Measurements from ENCODE around the gene EMSY.
"Not testable (repeated sequence)": the region's sequence is repeated elsewhere in the genome, so short reads cannot be mapped to it uniquely, and the experiment has no call there.

EMSY gene

DNA sequence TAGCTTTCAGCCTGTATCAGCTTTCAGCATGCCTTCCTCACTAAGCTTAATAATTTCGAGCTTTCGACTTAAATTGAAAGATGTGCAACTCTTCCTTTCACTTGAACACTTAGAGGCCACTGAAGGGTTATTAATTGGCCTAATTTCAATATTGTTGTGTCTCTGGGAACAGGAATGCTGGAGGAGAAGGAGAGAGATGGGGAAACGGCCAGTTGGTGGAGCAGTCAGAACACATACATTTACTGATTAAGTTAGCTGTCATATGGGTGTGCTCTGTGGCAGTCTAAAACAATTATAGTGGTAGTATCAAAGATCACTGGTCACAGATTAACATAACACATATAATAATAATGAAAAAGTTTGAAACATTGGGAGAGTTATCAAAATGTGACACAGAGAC is 119.5 kb downstream of the EMSY start:
- no peak overlapping the region for H3K27ac ChIP-seq (ENCODE audit: low read depth, low read length)

DNA sequence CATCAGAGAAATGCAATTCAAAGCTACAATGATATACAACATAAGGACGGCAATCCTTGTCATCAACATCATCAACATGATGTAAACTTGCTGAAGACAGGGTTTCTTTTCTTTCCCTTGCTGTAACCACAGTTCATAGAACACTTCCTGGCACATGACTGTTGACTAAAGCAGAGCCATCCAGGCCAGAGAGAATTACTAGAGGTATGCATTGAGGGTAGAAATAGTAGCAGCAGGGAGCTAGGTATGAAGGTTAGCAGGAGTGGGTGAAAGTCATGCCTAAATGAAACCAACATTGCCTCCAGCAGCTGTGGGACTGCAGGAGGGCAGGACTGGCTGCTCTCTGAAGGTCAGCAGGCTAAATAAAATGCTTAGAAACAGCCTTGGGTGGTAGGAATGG is 122.0 kb downstream of the EMSY start:
- H3K27me3 ChIP-seq (ENCODE audit: control insufficient read depth in 1 of 2, insufficient read depth in 2 of 2, low read length in 2 of 2): no peaks in the 10 kb centered on the region
- H3K4me3 ChIP-seq (ENCODE audit: low read depth in 1 of 2, low read length in 2 of 2): no peak overlapping the region
- no peaks in the 10 kb centered on the region for H3K9me3 ChIP-seq (ENCODE audit: control insufficient read depth in 1 of 2, low read length in 2 of 2)
- H3K9ac ChIP-seq (ENCODE audit: low read depth in 1 of 2, low read length in 2 of 2): no peak overlapping the region
- no peaks in the 10 kb centered on the region for H3K4me1 ChIP-seq (ENCODE audit: control insufficient read depth in 1 of 2, insufficient read depth in 2 of 2, low read length in 2 of 2)
- H3K36me3 ChIP-seq (ENCODE audit: control insufficient read depth in 1 of 2, insufficient read depth in 2 of 2, low read length in 2 of 2): no peaks in the 10 kb centered on the region
- H3K27ac ChIP-seq (ENCODE audit: low read depth, low read length): no peak overlapping the region

More for the DNA sequence above, 119.5 kb downstream of the EMSY start:
- no peaks in the 10 kb centered on the region for H3K4me1 ChIP-seq (ENCODE audit: control insufficient read depth in 1 of 2, insufficient read depth in 2 of 2, low read length in 2 of 2)
- no peak overlapping the region for H3K4me3 ChIP-seq (ENCODE audit: low read depth in 1 of 2, low read length in 2 of 2)
- no peaks in the 10 kb centered on the region for H3K36me3 ChIP-seq (ENCODE audit: control insufficient read depth in 1 of 2, insufficient read depth in 2 of 2, low read length in 2 of 2)
- no peaks in the 10 kb centered on the region for H3K9me3 ChIP-seq (ENCODE audit: control insufficient read depth in 1 of 2, low read length in 2 of 2)
- H3K9ac ChIP-seq (ENCODE audit: low read depth in 1 of 2, low read length in 2 of 2): no peak overlapping the region
- no peaks in the 10 kb centered on the region for H3K27me3 ChIP-seq (ENCODE audit: control insufficient read depth in 1 of 2, insufficient read depth in 2 of 2, low read length in 2 of 2)

DNA sequence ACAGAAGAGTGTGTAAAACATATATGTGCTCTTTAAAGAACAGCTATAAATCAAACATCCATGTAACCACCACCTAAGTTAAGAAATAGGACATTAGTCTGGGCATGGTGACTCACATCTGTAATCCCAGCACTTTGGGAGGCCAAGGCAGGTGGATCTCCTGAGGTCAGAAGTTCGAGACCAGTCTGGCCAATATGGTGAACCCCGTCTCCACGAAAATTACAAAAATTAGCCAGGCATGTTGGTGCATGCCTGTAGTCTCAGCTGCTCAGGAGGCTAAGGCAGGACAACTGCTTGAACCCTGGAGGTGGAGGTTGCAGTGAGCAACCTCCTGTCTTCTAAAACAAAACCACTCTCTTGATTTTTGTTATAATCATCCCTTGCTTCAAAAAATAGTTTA is 122.4 kb downstream of the EMSY start:
- Histone ChIP-seq H3K4me1 (ENCODE audit: control insufficient read depth in 1 of 2, insufficient read depth in 2 of 2, low read length in 2 of 2) (no peaks in the 10 kb centered on the region), H3K9ac (ENCODE audit: low read depth in 1 of 2, low read length in 2 of 2) (no peak overlapping the region), H3K36me3 (ENCODE audit: control insufficient read depth in 1 of 2, insufficient read depth in 2 of 2, low read length in 2 of 2) (no peaks in the 10 kb centered on the region), H3K4me3 (ENCODE audit: low read depth in 1 of 2, low read length in 2 of 2) (no peak overlapping the region), H3K27ac (ENCODE audit: low read depth, low read length) (no peak overlapping the region), H3K27me3 (ENCODE audit: control insufficient read depth in 1 of 2, insufficient read depth in 2 of 2, low read length in 2 of 2) (no peaks in the 10 kb centered on the region), H3K9me3 (ENCODE audit: control insufficient read depth in 1 of 2, low read length in 2 of 2) (no peaks in the 10 kb centered on the region)

DNA sequence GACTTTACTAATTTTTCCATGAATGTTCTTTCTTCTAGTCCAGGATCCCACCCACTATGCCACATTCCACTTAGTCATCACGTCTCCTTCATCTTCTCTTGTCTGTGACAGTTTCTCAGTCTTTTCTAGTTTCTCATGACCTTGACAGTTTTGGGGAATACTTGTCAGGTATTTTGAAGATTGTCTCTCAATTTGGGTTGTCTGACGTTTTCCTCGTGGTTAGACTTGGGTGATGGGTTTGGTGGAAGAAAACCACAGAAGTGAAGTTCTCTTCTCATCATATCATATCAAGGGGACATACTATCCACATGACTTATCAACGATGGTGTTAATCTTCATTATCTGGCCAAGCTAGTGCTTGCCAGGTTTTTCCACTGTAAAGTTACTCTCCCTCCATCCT is 123.3 kb downstream of the EMSY start:
- Histone ChIP-seq H3K4me1 (ENCODE audit: control insufficient read depth in 1 of 2, insufficient read depth in 2 of 2, low read length in 2 of 2) (no peaks in the 10 kb centered on the region), H3K9me3 (ENCODE audit: control insufficient read depth in 1 of 2, low read length in 2 of 2) (no peaks in the 10 kb centered on the region), H3K36me3 (ENCODE audit: control insufficient read depth in 1 of 2, insufficient read depth in 2 of 2, low read length in 2 of 2) (no peaks in the 10 kb centered on the region), H3K4me3 (ENCODE audit: low read depth in 1 of 2, low read length in 2 of 2) (no peak overlapping the region), H3K9ac (ENCODE audit: low read depth in 1 of 2, low read length in 2 of 2) (no peak overlapping the region), H3K27ac (ENCODE audit: low read depth, low read length) (no peak overlapping the region), H3K27me3 (ENCODE audit: control insufficient read depth in 1 of 2, insufficient read depth in 2 of 2, low read length in 2 of 2) (no peaks in the 10 kb centered on the region)

DNA sequence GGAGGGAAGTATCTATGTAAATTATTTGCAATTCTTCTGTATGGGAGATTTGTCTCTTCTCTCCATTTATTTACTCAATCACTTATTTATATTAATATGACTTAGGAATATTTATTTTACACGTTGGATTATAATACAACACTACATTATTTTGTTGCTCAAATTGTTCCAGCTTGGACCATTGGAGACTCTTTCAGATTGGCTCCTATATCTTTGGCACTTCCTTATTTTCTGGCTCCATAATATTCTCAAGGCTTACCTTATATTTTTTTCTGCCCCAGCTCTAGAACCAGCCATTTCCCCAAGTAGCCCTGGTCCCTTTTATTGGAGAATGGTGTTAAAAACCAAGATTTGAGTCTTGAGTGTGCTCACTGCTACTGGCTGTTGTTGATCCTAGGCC is 123.8 kb downstream of the EMSY start:
- Histone ChIP-seq H3K9me3 (ENCODE audit: control insufficient read depth in 1 of 2, low read length in 2 of 2) (no peaks in the 10 kb centered on the region), H3K27me3 (ENCODE audit: control insufficient read depth in 1 of 2, insufficient read depth in 2 of 2, low read length in 2 of 2) (no peaks in the 10 kb centered on the region), H3K4me3 (ENCODE audit: low read depth in 1 of 2, low read length in 2 of 2) (no peak overlapping the region)

DNA sequence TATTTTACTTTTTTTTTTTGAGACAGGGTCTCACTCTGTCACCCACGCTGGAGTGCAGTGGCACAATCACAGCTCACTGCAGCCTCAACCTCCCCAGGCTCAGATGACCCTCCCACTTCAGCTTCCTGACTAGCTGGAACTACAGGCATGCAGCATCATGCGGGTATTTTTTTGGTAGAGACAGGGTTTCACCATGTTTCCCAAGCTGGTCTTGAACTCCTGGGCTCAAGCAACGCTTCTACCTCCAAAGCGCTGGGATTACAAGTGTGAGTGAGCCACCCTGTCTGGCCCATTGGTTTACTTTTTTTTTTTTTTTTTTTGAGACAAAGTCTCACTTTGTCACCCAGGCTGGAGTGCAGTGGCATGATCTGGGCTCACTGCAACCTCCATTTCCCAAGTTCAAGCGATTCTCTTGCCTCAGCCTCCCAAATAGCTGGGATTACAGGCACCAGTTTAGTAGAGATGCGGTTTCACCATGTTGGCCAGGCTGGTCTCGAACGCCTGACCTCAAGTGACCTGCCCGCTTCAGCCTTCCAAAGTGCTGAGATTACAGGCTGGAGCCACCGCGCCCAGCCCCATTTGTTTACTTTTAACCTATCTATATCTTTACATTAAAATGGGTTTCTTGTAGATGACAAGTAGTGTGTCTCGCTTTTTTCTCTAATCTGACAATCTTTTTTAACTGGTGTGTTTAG is 127.5 kb downstream of the EMSY start:
- H3K9me3 ChIP-seq (ENCODE audit: control insufficient read depth in 1 of 2, low read length in 2 of 2); H3K4me1 ChIP-seq (ENCODE audit: control insufficient read depth in 1 of 2, insufficient read depth in 2 of 2, low read length in 2 of 2); H3K27me3 ChIP-seq (ENCODE audit: control insufficient read depth in 1 of 2, insufficient read depth in 2 of 2, low read length in 2 of 2); H3K27ac ChIP-seq (ENCODE audit: low read depth, low read length); H3K4me3 ChIP-seq (ENCODE audit: low read depth in 1 of 2, low read length in 2 of 2); H3K9ac ChIP-seq (ENCODE audit: low read depth in 1 of 2, low read length in 2 of 2); H3K36me3 ChIP-seq (ENCODE audit: control insufficient read depth in 1 of 2, insufficient read depth in 2 of 2, low read length in 2 of 2): not testable (repeated sequence)

More for the DNA sequence above, 123.8 kb downstream of the EMSY start:
- Histone ChIP-seq H3K36me3 (ENCODE audit: control insufficient read depth in 1 of 2, insufficient read depth in 2 of 2, low read length in 2 of 2) (no peaks in the 10 kb centered on the region), H3K4me1 (ENCODE audit: control insufficient read depth in 1 of 2, insufficient read depth in 2 of 2, low read length in 2 of 2) (no peaks in the 10 kb centered on the region), H3K9ac (ENCODE audit: low read depth in 1 of 2, low read length in 2 of 2) (no peak overlapping the region), H3K27ac (ENCODE audit: low read depth, low read length) (no peak overlapping the region)

DNA sequence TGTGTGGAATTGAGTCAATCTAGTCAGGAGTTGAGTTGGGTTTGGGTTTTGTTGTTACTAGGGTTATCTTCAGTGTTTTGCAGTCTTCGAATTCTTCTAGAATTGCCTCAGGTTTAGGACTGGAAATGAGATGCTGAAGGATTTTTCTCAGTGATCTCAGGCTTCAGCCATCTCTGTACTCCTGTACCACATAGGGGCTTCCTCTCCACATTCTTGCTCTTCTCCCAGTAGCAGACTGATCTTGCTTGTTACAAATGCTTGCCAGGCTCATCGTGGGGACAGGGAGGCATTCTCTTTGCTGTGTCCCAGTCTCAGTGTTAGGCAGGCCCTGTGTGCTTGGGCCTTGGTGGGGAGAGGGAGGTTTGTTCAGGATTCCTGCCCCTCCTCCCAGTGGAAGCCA is 129.6 kb downstream of the EMSY start:
- Histone ChIP-seq H3K9ac (ENCODE audit: low read depth in 1 of 2, low read length in 2 of 2) (no peak overlapping the region), H3K36me3 (ENCODE audit: control insufficient read depth in 1 of 2, insufficient read depth in 2 of 2, low read length in 2 of 2) (no peaks in the 10 kb centered on the region), H3K4me1 (ENCODE audit: control insufficient read depth in 1 of 2, insufficient read depth in 2 of 2, low read length in 2 of 2) (no peaks in the 10 kb centered on the region), H3K27me3 (ENCODE audit: control insufficient read depth in 1 of 2, insufficient read depth in 2 of 2, low read length in 2 of 2) (no peaks in the 10 kb centered on the region), H3K4me3 (ENCODE audit: low read depth in 1 of 2, low read length in 2 of 2) (no peak overlapping the region), H3K9me3 (ENCODE audit: control insufficient read depth in 1 of 2, low read length in 2 of 2) (no peaks in the 10 kb centered on the region), H3K27ac (ENCODE audit: low read depth, low read length) (no peak overlapping the region)

DNA sequence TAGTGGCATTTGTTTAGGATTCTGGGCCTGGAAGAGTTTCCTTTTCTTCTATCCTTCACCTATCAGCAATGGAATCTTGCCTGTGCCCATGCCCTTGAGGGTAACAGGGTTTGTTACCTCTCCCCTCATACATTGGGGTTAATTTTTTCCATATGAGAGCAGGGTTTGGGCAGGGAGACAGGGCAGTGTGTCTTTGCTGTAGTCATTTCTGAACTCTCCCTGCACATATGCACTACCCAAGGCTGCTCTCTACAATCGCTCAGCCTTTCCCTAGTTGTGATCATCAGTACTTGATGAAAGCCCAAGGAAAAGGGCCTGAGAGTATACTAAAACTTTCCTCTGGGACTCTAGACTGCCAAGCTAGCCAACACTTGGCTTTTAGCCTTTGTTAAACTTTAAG is 130.1 kb downstream of the EMSY start:
- no peaks in the 10 kb centered on the region for H3K4me1 ChIP-seq (ENCODE audit: control insufficient read depth in 1 of 2, insufficient read depth in 2 of 2, low read length in 2 of 2)
- H3K9ac ChIP-seq (ENCODE audit: low read depth in 1 of 2, low read length in 2 of 2): no peak overlapping the region
- no peaks in the 10 kb centered on the region for H3K36me3 ChIP-seq (ENCODE audit: control insufficient read depth in 1 of 2, insufficient read depth in 2 of 2, low read length in 2 of 2)
- no peak overlapping the region for H3K4me3 ChIP-seq (ENCODE audit: low read depth in 1 of 2, low read length in 2 of 2)
- no peak overlapping the region for H3K27ac ChIP-seq (ENCODE audit: low read depth, low read length)
- no peaks in the 10 kb centered on the region for H3K27me3 ChIP-seq (ENCODE audit: control insufficient read depth in 1 of 2, insufficient read depth in 2 of 2, low read length in 2 of 2)
- no peaks in the 10 kb centered on the region for H3K9me3 ChIP-seq (ENCODE audit: control insufficient read depth in 1 of 2, low read length in 2 of 2)

DNA sequence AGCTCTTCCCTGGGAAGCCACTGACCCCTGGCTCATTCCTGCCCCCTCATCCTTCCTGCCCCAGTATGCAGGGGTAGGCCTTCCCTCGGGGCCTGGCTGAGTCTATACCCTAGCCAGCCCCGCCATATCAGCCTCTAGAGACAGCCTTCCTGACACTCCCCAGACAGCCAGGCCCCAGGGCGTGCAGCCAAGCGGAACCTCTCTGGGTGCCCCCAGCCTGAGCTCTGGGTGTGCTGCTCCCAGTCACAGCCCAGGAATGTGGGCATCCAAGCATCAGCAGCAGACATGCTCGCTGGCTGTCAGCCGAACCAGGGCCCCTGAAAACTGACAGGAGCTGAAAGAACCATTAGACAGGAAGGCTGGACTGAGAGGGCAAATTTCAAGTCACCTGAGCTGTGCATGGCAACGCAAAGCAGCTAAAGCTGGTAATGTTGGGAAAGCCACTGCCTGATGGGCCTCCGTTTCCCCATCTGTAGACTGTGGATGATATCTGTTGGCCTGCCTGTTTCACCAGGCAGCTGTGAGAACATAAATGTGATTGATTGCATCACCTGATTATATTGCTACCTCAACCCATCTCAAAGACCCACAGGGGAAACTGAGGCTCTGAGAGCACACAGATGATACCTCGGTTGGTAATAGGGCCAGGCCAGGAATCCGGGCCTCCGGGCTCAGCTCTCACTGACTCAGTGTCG is 132.6 kb downstream of the EMSY start:
- H3K4me1 ChIP-seq (ENCODE audit: control insufficient read depth in 1 of 2, insufficient read depth in 2 of 2, low read length in 2 of 2): no peaks in the 10 kb centered on the region
- no peak overlapping the region for H3K9ac ChIP-seq (ENCODE audit: low read depth in 1 of 2, low read length in 2 of 2)
- no peaks in the 10 kb centered on the region for H3K36me3 ChIP-seq (ENCODE audit: control insufficient read depth in 1 of 2, insufficient read depth in 2 of 2, low read length in 2 of 2)
- H3K27me3 ChIP-seq (ENCODE audit: control insufficient read depth in 1 of 2, insufficient read depth in 2 of 2, low read length in 2 of 2): no peaks in the 10 kb centered on the region
- no peak overlapping the region for H3K4me3 ChIP-seq (ENCODE audit: low read depth in 1 of 2, low read length in 2 of 2)
- H3K27ac ChIP-seq (ENCODE audit: low read depth, low read length): no peak overlapping the region
- H3K9me3 ChIP-seq (ENCODE audit: control insufficient read depth in 1 of 2, low read length in 2 of 2): no peaks in the 10 kb centered on the region

DNA sequence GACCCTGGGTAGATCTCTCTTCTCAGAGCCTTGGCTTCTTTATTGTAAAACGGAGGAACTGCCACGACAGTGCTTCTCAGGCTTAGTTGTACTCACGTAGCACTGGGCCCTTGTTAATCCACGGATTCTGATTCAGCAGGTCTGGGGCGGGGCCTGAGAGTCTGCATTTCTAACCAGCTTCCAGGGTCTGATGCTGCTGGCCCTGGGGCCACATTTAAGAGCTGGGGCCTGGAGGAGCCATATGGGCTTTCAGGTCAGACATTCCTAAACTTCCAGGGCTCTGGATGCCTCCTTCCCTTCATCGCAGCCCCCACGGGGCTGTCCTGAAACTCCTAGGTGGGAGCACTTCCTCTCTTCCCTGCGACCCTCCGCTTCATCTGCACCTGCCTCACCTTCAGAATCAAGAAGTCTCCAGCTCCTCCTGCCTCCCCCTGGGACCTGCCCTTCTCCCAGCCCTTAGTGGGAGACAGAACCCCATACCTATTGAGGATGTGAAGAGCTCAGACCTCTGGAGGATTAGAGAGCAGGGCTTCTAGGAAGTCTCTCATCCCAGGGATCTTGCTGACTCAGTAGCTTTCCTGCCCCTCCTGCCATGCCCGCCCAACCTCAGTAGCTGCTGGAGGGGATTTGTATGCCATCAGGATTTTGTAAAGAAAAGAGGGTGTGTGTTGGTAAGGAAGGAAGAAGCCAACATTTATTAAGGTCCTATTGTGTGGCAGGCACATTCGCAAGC is 133.3 kb downstream of the EMSY start:
- Histone ChIP-seq H3K9ac (ENCODE audit: low read depth in 1 of 2, low read length in 2 of 2) (no peak overlapping the region), H3K27ac (ENCODE audit: low read depth, low read length) (peak overlapping the region; percentile 66), H3K4me3 (ENCODE audit: low read depth in 1 of 2, low read length in 2 of 2) (no peak overlapping the region), H3K9me3 (ENCODE audit: control insufficient read depth in 1 of 2, low read length in 2 of 2) (no peaks in the 10 kb centered on the region), H3K36me3 (ENCODE audit: control insufficient read depth in 1 of 2, insufficient read depth in 2 of 2, low read length in 2 of 2) (no peaks in the 10 kb centered on the region), H3K4me1 (ENCODE audit: control insufficient read depth in 1 of 2, insufficient read depth in 2 of 2, low read length in 2 of 2) (no peaks in the 10 kb centered on the region), H3K27me3 (ENCODE audit: control insufficient read depth in 1 of 2, insufficient read depth in 2 of 2, low read length in 2 of 2) (no peaks in the 10 kb centered on the region)

All from duodenal mucosa (tissue), 2 donors.